Amniotic stem cell (primary cell): ENCODE data around the gene GRK2.
"Not testable (repeated sequence)": the region's sequence is repeated elsewhere in the genome, so short reads cannot be mapped to it uniquely, and the experiment has no call there.

Experiments used
- DNase-seq: peaks from one replicate; lab custom pipeline; 2025; lab: John Stamatoyannopoulos, UW

GRK2 gene

DNA sequence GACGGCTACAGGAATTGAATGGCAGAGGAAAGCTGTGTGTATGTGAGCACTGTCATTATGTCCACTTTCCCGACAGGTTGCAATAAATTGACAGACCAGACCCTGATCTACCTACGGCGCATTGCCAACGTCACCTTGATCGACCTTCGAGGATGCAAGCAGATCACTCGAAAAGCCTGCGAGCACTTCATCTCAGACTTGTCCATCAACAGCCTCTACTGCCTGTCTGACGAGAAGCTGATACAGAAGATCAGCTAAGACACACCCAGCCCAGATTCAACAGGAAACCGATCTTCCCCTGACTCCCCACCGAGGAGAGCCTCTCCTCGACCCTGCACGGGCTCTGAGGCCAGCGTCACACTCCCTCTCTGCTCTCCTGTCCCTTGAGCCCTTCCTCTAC lies 11.5 kb upstream of the GRK2 start:
- DNase-seq: no peak

- no peak for DNase-seq
Observed at GRCh38 chr11:67255353-67255752, 10.9 kb upstream of the GRK2 start.

- DNase-seq: no peak
Observed at GRCh38 chr11:67255864-67256263, 10.4 kb upstream of the GRK2 start.

- DNase-seq: no peak
Observed at GRCh38 chr11:67256477-67257135, 9.7 kb upstream of the GRK2 start.

DNA sequence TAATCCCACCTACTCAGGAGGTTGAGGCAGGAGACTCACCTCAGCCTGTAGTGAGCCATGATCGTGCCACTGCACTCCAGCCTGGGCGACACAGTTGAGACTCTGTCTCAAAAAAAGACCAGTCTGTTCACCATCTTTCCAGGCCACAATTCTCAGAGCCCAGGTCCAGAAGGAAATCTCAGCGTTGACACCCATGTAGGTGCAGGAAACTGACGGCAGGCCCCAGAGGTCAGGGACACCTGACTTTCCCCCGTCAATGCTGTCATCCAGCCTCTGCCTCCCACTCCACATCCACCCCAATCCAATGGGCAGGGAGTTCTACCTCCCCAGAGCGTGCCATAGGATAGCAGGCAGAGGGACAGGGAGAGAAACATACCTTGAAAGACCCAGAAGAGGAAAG lies 5.9 kb upstream of the GRK2 start:
- DNase-seq: no peak

DNA sequence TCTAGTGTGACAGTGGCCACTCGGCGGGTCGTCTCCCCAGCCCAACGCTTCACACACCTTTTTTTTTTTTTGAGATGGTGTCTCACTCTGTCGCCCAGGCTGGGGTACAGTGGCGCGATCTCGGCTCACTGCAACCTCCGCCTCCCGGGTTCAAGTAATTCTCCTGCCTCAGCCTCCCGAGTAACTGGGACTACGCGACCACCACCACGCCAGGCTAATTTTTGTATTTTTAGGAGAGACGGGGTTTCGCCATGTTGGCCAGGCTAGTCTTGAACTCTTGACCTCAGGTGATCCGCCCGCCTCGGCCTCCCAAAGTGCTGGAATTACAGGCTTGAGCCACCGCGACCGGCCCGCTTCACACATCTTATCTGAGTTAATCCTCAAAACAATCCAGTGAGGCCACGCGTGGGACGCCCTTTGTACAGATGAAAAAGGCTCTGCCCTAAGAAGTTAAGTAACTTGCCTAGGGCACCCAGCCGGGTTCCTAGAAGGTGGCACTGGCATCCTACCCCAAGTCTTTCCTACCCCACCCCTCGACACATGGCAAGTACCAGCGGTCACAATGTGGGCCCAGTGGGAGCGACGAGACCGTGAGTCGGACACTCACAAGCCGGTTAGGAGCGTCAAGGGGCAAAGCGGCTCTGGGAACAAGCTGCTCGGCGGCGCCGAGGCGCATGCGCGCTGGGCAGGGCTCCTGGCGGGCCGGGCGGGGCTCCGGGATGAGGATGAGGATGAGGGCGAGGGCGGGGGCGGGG lies 5.2 kb upstream of the GRK2 start:
- DNase-seq: not testable (repeated sequence)

- no peak for DNase-seq
Observed at GRCh38 chr11:67261640-67261945, 4.7 kb upstream of the GRK2 start.

DNA sequence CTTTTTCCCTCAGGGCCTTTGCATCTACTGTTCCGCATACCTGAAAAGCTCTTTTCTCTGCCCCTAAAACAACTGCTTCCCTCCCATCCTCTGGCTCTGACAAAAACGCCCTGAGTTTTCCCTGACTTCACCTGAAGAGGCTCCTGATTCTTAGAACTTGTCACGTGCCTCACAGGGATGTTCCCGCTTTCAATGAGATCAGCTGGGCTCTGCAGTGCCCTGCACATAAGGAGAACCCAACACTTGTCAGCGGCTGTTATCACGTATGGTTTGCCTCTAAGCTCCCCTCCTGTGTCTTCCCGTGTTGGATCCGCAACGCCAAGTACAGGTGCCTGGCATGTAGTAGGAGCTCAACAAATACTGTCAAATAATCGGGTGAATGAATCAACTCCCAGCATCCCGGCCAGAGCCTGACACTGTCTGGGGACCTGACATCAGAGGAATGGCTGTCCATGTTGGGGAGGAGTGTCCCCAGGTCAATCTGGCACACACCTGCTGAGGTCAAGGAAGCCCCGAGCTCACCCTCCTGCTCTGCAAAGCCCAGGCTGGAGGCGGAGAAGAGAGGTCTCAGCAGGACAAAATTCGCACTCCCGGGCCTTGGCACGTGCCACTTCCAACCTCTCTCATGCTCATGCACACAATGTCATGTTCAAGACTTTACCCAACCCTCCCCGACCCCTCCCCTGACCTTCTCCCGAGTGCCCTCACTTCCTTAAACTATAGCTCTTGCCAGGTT lies 4.2 kb upstream of the GRK2 start:
- DNase-seq: no peak

GRCh38 chr11:67262731-67263675 lies 3.3 kb upstream of the GRK2 start:
- DNase-seq: peak; percentile 64

DNA sequence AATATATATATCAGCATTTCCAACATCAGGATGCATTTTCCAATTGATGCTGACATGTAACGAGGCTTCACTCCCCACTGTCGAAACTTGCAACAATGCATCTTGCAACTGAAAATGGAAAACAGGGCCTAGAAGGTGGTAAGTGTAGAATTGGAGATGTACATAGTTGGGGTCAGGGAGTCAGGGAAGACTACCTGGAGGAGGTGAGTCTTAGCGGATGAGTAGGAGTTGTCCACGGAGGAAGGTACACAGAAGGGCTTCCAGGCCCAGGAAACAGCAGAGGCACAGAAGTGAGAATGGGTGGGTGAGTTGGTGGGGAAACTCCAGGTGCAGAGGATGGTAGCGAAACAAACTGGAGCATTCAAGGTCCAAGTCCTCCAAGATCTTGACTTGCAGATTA lies 2.0 kb upstream of the GRK2 start:
- no peak for DNase-seq

DNA sequence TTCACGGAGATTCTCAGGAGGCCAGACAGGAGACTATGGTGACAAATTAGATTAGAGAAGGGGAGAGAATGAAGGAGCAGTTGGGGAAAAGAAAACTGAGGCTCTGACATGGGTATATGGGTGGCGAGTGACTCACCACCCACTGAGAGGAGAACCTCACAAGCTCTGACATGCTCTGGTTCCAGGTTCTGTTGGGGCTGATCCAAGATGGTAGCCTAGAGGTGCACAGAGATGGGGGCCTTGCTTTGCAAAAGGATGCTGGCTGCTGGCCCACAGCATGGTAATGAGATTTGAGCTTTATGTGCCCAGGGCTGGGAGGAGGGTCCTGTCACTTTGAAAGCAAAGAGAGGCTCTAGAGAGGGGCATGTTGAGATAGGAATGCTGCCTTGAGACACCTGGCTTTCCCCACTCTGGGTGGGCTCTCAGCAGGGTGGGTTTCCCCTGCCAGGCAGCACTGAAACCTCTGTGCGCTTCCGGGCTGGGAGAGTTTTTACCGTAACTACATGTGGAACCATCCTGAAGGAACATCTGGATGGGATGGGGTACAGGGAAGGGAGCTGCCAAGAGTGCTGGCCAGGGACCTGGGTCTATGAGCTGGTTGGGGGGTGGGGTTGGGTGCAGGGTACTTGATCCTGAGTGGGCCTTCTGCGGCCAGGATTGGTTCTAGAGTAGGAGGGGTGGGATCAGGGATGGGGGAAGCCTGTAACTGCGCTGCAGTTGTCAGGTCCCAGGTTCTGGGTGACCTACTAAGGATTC lies 1.2 kb upstream of the GRK2 start:
- no peak for DNase-seq

DNA sequence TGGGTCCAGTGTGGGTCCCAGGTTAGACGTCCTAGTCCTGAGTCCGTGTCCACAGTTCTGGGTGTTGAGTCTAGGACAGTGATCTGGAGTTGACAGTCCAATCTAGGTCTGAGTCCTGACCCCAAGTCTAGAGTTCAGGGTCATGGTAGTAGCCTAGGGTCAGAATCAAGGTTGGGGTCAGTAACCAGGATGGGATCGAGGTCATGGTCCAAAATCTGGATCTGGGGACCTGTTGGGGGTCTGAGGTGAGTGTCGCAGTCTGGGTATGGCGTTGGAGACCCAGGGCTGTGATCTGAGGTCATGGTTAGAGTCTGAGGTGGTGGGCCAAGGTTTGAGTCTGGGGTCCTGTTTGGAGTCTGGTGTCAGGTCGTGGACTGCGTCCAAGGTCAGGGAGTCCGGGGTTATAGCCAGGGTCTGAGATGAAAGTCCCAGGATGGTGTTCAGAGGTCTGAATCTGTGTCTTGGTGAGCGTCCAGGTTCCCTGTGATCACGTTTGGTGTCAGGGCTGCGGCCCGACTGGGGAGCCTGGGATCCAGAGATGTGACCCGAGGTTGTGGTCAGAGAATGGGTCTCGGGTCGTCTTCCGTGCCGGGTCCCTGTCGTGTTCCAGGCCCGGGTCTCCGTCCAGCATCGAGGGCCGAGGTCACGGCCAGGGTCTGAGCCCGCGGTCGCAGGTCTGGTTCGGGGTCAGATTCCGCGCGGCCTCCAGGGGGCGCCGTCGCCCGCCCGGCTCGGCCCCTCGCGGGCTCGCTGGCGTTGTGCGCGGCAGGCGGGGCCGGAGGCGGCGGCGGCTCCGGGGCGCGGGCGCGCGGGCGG lies 432 bp upstream of the GRK2 start:
- DNase-seq: no peak

GRCh38 chr11:67267188-67268080 lies 1.2 kb downstream of the GRK2 start:
- DNase-seq: no peak

DNA sequence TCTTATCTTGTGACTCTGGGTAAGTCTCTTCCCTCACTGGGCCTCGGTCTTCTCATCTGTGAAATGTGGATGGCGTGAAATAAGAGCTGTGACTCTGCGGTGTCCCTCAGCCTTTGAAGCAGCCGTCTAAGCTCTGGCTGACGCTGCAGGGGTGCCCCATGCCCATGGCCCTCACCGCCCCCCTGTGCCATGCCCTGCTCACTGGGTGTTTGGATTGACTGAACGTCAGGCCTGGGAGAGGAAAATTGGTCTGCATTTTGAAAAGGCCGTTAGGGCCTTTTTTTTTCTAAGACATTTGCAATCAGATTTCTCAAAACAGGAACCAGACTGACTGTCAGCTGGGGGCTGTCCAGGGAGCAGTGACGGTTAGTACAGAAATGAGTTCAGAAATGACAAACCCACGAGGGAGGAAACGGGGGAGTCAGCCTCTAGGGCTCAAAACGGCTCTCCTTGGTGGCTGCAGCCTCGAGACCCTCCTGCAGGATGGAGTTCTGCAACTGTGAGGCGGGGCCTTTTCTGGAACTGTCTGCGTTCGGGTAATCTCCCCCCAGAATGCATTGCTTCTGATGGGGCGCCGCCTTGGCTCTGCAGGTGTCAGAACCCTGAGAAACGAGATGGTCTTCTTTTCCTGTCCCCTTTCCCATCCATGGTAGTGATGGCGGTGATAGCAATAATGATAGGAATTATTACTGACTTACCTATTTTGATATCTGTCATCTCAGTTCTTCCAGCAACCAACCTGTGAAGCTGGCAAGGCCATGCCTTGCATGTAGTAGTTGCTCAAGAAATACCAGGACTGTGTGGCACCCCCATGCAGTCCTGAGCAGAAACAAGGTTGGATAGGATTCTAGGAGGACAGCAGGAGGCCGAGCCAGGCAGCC lies 2.0 kb downstream of the GRK2 start:
- no peak for DNase-seq

GRCh38 chr11:67268962-67269268 lies 2.6 kb downstream of the GRK2 start:
- no peak for DNase-seq

- DNase-seq: no peak
Observed at GRCh38 chr11:67269401-67270255, 3.4 kb downstream of the GRK2 start.
